Femur (tissue), 1 donor: ENCODE results near the gene BICD1.
A peak's percentile ranks its signal among the peaks of the same experiment; 100 is the strongest.
"Not testable (repeated sequence)": the region's sequence is repeated elsewhere in the genome, so short reads cannot be mapped to it uniquely, and the experiment has no call there.

Source experiments
- DNase-seq: peaks from one replicate; pipeline ENCODE4 v3.0.0-alpha.2; 2017

The BICD1 gene

GRCh38 chr12:32196250-32197198 is 89.9 kb downstream of the BICD1 start:
- no peak for DNase-seq

- no peak for DNase-seq
Measured at GRCh38 chr12:32197421-32197820, 90.8 kb downstream of the BICD1 start.

GRCh38 chr12:32198555-32198954 is 91.9 kb downstream of the BICD1 start:
- DNase-seq: no peak

GRCh38 chr12:32201096-32201495 is 94.4 kb downstream of the BICD1 start:
- no peak for DNase-seq

- peak; percentile 30 for DNase-seq
Measured at GRCh38 chr12:32201976-32202375, 95.3 kb downstream of the BICD1 start.

GRCh38 chr12:32205731-32206130 is 99.1 kb downstream of the BICD1 start:
- DNase-seq: no peak

- DNase-seq: no peak
Measured at GRCh38 chr12:32208355-32208754, 101.7 kb downstream of the BICD1 start.

GRCh38 chr12:32211066-32211899 is 104.6 kb downstream of the BICD1 start:
- DNase-seq: no peak

- no peak for DNase-seq
Measured at GRCh38 chr12:32211900-32212156, 105.2 kb downstream of the BICD1 start.

GRCh38 chr12:32214723-32215122 is 108.1 kb downstream of the BICD1 start:
- no peak for DNase-seq

GRCh38 chr12:32217354-32218310 is 111.0 kb downstream of the BICD1 start:
- DNase-seq: no peak

GRCh38 chr12:32223941-32224340 is 117.3 kb downstream of the BICD1 start:
- no peak for DNase-seq

- no peak for DNase-seq
Measured at GRCh38 chr12:32226768-32227167, 120.1 kb downstream of the BICD1 start.

GRCh38 chr12:32229971-32230612 is 123.4 kb downstream of the BICD1 start:
- no peak for DNase-seq

- no peak for DNase-seq
Measured at GRCh38 chr12:32230613-32230993, 124.0 kb downstream of the BICD1 start.

GRCh38 chr12:32231361-32231760 is 124.7 kb downstream of the BICD1 start:
- DNase-seq: not testable (repeated sequence)

GRCh38 chr12:32233568-32233967 is 126.9 kb downstream of the BICD1 start:
- DNase-seq: no peak

- DNase-seq: no peak
Measured at GRCh38 chr12:32235251-32235650, 128.6 kb downstream of the BICD1 start.

- DNase-seq: no peak
Measured at GRCh38 chr12:32240162-32240561, 133.5 kb downstream of the BICD1 start.

GRCh38 chr12:32240831-32241230 is 134.2 kb downstream of the BICD1 start:
- DNase-seq: no peak

- no peak for DNase-seq
Measured at GRCh38 chr12:32242641-32243040, 136.0 kb downstream of the BICD1 start.

- DNase-seq: no peak
Measured at GRCh38 chr12:32248441-32249140, 141.9 kb downstream of the BICD1 start.
